B cell (primary cell): ENCODE measurements around the gene SDK2. TPM values are rescaled to one million over a fixed set of nuclear protein-coding genes. Genes with fewer than 3 reads are reported as not detected.

Experiments
- ATAC-seq: fragments of 200-7000 bp; cut with Tn5 transposase; one replicate; pipeline ENCODE4 v1.10.0; 2021; ENCODE audit warnings: low read depth, mild to moderate bottlenecking, moderate number of reproducible peaks, moderate library complexity
- CTCF ChIA-PET: fragments of 350-600 bp; sonication (Branson Sonifier 250); formaldehyde crosslinking; loops from one replicate; lab custom pipeline; 2021; ENCODE audit warnings: antibody characterized with exemption, inconsistent platforms; lab: Charles Lee
- POLR2A ChIA-PET: fragments of 350-600 bp; sonication (Branson Sonifier 250); formaldehyde crosslinking; loops from one replicate; lab custom pipeline; 2021; ENCODE audit warnings: antibody characterized with exemption; lab: Charles Lee
- DNase-seq: peaks from one replicate; pipeline ENCODE4 v3.0.0; 2013
- H2AFZ ChIP-seq: 2 replicates; pipeline ENCODE4 v1.6.1; 2012; ENCODE audit warnings: mild to moderate bottlenecking, low read depth, low read length; ENCODE audit not compliant: insufficient read depth, poor library complexity, severe bottlenecking
- H3K27ac ChIP-seq, 2 donors: 1 replicate in 1 of 2; 2 replicates in 1 of 2; pipeline ENCODE4 v1.5.1; 2012 to 2013; ENCODE audit warnings: low read length in 2 of 2, mild to moderate bottlenecking in 2 of 2, moderate library complexity in 1 of 2
- H3K27me3 ChIP-seq, 4 experiments: fragments of 200-600 bp in 1 of 4; sonication (generic) in 1 of 4; replicated peaks in 1 of 4; 1 replicate in 2 of 4; 2 replicates in 2 of 4; pipeline versions ENCODE4 v1.6.1 to v1.7.0; 2013 to 2016; ENCODE audit warnings: low read length in 3 of 4, mild to moderate bottlenecking in 2 of 4, mixed read lengths in 1 of 4, moderate library complexity in 1 of 4; ENCODE audit not compliant: insufficient read depth in 4 of 4, control insufficient read depth in 3 of 4; ENCODE audit errors: control extremely low read depth in 1 of 4
- H3K36me3 ChIP-seq, 2 experiments: replicated peaks in 1 of 2; 1 replicate in 1 of 2; 2 replicates in 1 of 2; pipeline versions ENCODE4 v1.6.1 to v1.7.1; 2013; ENCODE audit warnings: low read length in 1 of 2; ENCODE audit not compliant: insufficient read depth in 2 of 2, control insufficient read depth in 1 of 2; ENCODE audit errors: control extremely low read depth in 1 of 2, extremely low read depth in 1 of 2
- H3K4me1 ChIP-seq, 2 donors: fragments of 200-600 bp in 1 of 2; sonication (generic) in 1 of 2; 1 replicate in 1 of 2; 2 replicates in 1 of 2; pipeline versions ENCODE4 v1.5.1 to v1.6.1; 2013 to 2017; ENCODE audit warnings: low read length in 2 of 2; ENCODE audit not compliant: control insufficient read depth in 2 of 2, insufficient read depth in 2 of 2
- H3K4me2 ChIP-seq: replicated peaks from 2 replicates; pipeline ENCODE3; 2012; ENCODE audit warnings: mild to moderate bottlenecking, low read depth, low read length; ENCODE audit not compliant: poor library complexity, severe bottlenecking
- H3K4me3 ChIP-seq, 5 experiments: fragments of 200-600 bp in 1 of 5; sonication (generic) in 1 of 5; 1 replicate in 3 of 5; 2 replicates in 2 of 5; pipeline versions ENCODE4 v1.5.1 to v1.7.0; 2011 to 2016; ENCODE audit warnings: low read length in 4 of 5, mild to moderate bottlenecking in 4 of 5, low read depth in 2 of 5, control low read depth in 1 of 5, moderate library complexity in 1 of 5; ENCODE audit not compliant: insufficient read depth in 1 of 5; ENCODE audit errors: control extremely low read depth in 1 of 5, extremely low read depth in 1 of 5
- H3K79me2 ChIP-seq: fragments of 200-600 bp; sonication (generic); one replicate; pipeline ENCODE4 v1.6.0; 2016; ENCODE audit warnings: low read length; ENCODE audit not compliant: control insufficient read depth, insufficient read depth
- H3K9ac ChIP-seq: fragments of 200-600 bp; sonication (generic); 2 replicates; pipeline ENCODE4 v1.6.1; 2017; ENCODE audit warnings: mild to moderate bottlenecking, low read length, moderate library complexity
- H3K9me3 ChIP-seq, 3 donors: one replicate each; pipeline versions ENCODE4 v1.6.1 to v1.7.1; 2013; ENCODE audit warnings: low read length in 2 of 3; ENCODE audit not compliant: control insufficient read depth in 2 of 3, insufficient read depth in 1 of 3; ENCODE audit errors: control extremely low read depth in 1 of 3
- H4K20me1 ChIP-seq: 2 replicates; pipeline ENCODE4 v1.6.0; 2012; ENCODE audit warnings: mild to moderate bottlenecking, low read length; ENCODE audit not compliant: insufficient read depth, control insufficient read depth, poor library complexity, severe bottlenecking
- H3K27ac Mint-ChIP-seq: one replicate; pipeline ENCODE4 v1.8.0; 2021; ENCODE audit warnings: mixed read lengths
- H3K27me3 Mint-ChIP-seq: one replicate; pipeline ENCODE4 v1.8.0; 2021; ENCODE audit warnings: mixed read lengths
- H3K4me1 Mint-ChIP-seq: one replicate; pipeline ENCODE4 v1.8.0; 2021; ENCODE audit warnings: mixed read lengths
- H3K4me3 Mint-ChIP-seq: one replicate; pipeline ENCODE4 v1.8.0; 2021; ENCODE audit warnings: mixed read lengths
- H3K9me3 Mint-ChIP-seq: one replicate; pipeline ENCODE4 v1.8.0; 2022; ENCODE audit warnings: mixed read lengths; ENCODE audit not compliant: insufficient read depth
- CTCF ChIP-seq: fragments of 200-600 bp; IDR thresholded peaks from one replicate; pipeline ENCODE4 v1.8.0; 2022; ENCODE audit warnings: antibody characterized with exemption, mild to moderate bottlenecking
- EZH2 ChIP-seq: IDR thresholded peaks from 2 replicates; pipeline ENCODE4 v1.6.1; 2012; ENCODE audit warnings: borderline replicate concordance, low read depth, mild to moderate bottlenecking, moderate library complexity, low read length; ENCODE audit not compliant: insufficient read depth, poor library complexity, severe bottlenecking
- WGBS: methylation state at CpG from one replicate; pipeline ENCODE4 v1.1.5; 2013; ENCODE audit warnings: missing lambda C conversion rate; ENCODE audit not compliant: insufficient coverage; 5-methylcytosine and 5-hydroxymethylcytosine counted together
- intact Hi-C: fragments of 100-400 bp; cut with micrococcal nuclease; formaldehyde crosslinking; loops from one replicate; pipeline ENCODE4 v1.10.0; 2022
- polyA plus RNA-seq: library from polyadenylated mRNA; depleted of rRNA; stranded (reverse); fragments of >200 nt; gene quantifications from 2 replicates; pipeline ENCODE4 v1.2.3, GENCODE V29; 2012
- total RNA-seq, 2 donors: library from RNA; stranded (reverse); fragments of 120-200 nt in 1 of 2; gene quantifications; 1 replicate in 1 of 2; 2 replicates in 1 of 2; pipeline versions ENCODE4 v1.2.3 to v1.2.4, GENCODE V29; 2013 to 2022

Gene SDK2
- total and polyA plus RNA-seq, 2 donors (not counting 1 experiment from before 2014, with no cell fraction given): 3.2 to 13.0 TPM

- H3K4me3 Mint-ChIP-seq: no peak overlapping the region
- Histone ChIP-seq H3K9ac (no peak overlapping the region), H3K4me3 (no peak overlapping the region), H4K20me1 (no peaks in the 10 kb centered on the region), H3K36me3 (peaks cover 0 to 6% of the 10 kb centered on the region in 2 experiments), H3K4me1 (no peaks in the 10 kb centered on the region), H3K27ac (no peak overlapping the region), H3K4me2 (no peak overlapping the region), H3K27me3 (no peaks in the 10 kb centered on the region), H3K79me2 (no peaks in the 10 kb centered on the region), H3K9me3 (no peaks in the 10 kb centered on the region), H2AFZ (no peak overlapping the region)
- intact Hi-C loops: no loop called here
- no peaks in the 10 kb centered on the region for H3K27me3 Mint-ChIP-seq
- H3K9me3 Mint-ChIP-seq: no peaks in the 10 kb centered on the region
- ChIA-PET POLR2A (no interaction called here), CTCF (no interaction called here)
- DNase-seq (no peak), ATAC-seq (no peak)
- no peaks in the 10 kb centered on the region for H3K4me1 Mint-ChIP-seq
- H3K27ac Mint-ChIP-seq: no peak overlapping the region
- TF ChIP-seq CTCF: no peak
- no peak for TF ChIP-seq EZH2
- no CpG with 5 or more reads among the region's 3 CpGs for WGBS
Observed at GRCh38 chr17:73376636-73377035, 267.6 kb downstream of the SDK2 start.

- Histone ChIP-seq H4K20me1 (no peaks in the 10 kb centered on the region), H3K4me3 (no peak overlapping the region), H3K27ac (no peak overlapping the region), H3K27me3 (no peaks in the 10 kb centered on the region), H2AFZ (no peak overlapping the region), H3K4me2 (no peak overlapping the region), H3K4me1 (no peaks in the 10 kb centered on the region), H3K79me2 (no peaks in the 10 kb centered on the region), H3K9me3 (no peaks in the 10 kb centered on the region), H3K9ac (no peak overlapping the region), H3K36me3 (peaks cover 0 to 6% of the 10 kb centered on the region in 2 experiments)
- TF ChIP-seq CTCF: no peak
- TF ChIP-seq EZH2: no peak
- intact Hi-C loops: no loop called here
- no peak for DNase-seq
- Mint-ChIP-seq H3K27ac (no peak overlapping the region), H3K9me3 (no peaks in the 10 kb centered on the region), H3K4me3 (no peak overlapping the region), H3K27me3 (peaks cover 3% of the 10 kb centered on the region), H3K4me1 (no peaks in the 10 kb centered on the region)
- 88% methylated on average over 9 of the region's 11 CpGs for WGBS
- ATAC-seq: no peak
- ChIA-PET POLR2A (interaction anchor here (0.7 kb wide), 1 partner anchor 826 kb away, joined by 6 read pairs; no protein-coding TSS in a partner anchor), CTCF (interaction anchor here (0.5 to 0.9 kb wide), 2 partner anchors 118 to 649 kb away, joined by 3 read pairs; no protein-coding TSS in a partner anchor)
Observed at GRCh38 chr17:73376152-73376551, 268.1 kb downstream of the SDK2 start.
